Activated T-cell treated with anti-CD3 and anti-CD28 coated beads, Interleukin-2, amount 50 U/mL, for 1 hour (primary cell): ENCODE data around the gene DAB1.

ENCODE experiments used
- DNase-seq: peaks from one replicate; pipeline ENCODE4 v3.0.0-alpha.2; 2020

DAB1 gene

GRCh38 chr1:57156907-57157306 lies 267.0 kb downstream of the DAB1 start:
- DNase-seq: no peak

DNA sequence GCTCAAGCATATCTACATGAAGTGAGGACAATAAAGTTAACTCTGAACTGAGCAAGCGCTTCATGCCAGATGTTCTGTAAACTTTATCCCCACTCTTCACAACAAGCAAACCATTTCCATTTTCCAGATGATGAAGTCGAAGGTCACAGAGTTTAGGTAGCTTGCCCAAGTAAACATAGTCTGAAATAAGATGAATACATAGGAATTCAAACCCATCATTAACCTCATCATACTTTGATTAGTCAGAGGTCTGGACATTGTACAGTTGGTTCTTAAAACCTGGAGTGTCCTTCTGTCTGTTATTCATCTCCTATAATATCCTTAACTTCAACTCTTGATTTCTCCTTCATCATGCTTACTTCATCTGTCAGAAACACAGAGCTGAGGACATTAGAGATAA lies 277.8 kb downstream of the DAB1 start:
- no peak for DNase-seq

DNA sequence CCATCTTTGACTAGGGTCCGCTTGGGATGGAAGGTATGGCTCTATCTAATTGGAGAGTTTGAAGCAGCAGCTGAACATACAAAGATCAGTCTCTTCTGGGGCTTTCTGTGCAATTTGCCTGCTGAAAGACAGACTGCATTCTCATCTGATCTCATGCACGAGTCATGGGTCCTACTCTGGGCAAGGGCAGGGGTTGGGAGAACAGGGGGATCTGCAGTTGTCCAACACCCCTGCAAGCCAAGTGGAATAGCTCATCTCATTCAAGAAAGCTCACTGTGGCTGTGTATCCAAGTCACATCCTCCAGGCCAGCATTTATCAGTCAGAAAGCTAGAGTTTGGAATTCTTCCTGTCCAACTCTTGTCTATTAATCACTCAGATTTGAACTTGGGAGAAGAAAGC lies 280.9 kb downstream of the DAB1 start:
- no peak for DNase-seq

GRCh38 chr1:57142169-57142568 lies 281.7 kb downstream of the DAB1 start:
- DNase-seq: no peak

DNA sequence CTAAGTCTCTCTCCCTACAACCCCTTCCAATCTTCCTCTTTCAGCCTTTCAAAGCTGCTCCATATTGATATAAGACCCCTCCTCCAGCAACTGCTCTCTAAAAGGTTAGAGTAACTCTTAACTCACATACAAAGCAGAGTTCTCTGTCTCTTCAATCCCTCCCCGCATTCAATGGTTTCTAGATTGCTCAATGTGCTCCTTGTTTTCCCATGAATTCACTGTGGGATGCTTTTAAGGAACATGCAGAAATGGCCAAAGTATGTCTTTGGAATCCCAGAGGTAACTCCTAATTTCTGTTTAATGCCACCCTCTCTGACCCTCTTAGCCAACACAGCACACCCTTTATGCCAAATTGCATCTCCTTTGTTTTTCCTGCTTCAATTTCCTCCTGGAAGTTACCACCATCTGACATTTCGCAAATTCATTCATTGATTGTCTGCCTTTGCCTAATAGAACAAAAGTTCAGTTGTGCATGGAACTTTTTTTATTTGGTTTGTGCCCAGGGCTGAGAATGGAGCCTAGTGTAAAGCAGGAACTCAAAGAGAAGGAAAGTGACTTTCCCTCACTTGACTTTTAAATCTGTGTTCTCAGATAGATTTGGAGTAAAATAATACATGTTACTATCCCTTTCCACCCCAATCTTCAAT lies 285.3 kb downstream of the DAB1 start:
- DNase-seq: no peak

DNA sequence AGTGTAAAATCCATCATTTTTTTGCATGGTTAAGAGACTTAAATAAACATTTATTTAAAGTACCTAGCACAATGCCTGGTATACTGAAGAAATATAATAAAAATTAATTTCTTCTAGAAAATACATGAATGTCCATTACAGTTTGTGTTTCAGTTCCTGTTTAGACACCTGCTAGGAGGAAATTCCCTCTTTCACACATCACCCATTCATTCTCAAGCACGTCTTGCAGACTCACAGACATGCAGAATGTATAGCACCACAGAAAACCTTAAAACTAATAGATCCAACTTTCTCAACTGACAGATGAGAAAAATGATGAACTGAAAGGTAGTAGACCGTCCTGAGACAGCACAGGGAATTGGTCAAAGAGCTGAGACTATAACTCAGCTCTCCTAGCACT lies 285.9 kb downstream of the DAB1 start:
- no peak for DNase-seq

DNA sequence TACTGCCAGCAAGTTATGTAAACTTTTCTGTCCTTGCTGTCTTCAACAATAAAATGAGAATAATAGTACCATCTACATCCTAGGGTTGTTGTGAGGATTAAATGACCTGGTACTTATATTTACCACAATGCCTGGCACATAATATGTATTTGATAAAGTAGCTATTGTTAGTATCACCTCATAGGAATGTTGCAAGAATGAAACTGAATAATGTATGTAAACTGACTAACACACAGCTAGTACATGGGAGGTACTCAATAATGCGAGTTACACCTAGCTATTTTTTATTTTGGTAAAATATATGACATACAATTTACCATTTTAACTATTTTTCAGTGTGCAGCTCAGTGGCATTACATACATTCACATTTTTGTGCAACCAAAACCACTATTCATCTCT lies 289.1 kb downstream of the DAB1 start:
- DNase-seq: no peak

GRCh38 chr1:57133686-57134085 lies 290.2 kb downstream of the DAB1 start:
- DNase-seq: no peak

- DNase-seq: no peak
Measured at GRCh38 chr1:57132993-57133622, 290.8 kb downstream of the DAB1 start.

GRCh38 chr1:57131701-57132394 lies 292.0 kb downstream of the DAB1 start:
- no peak for DNase-seq

DNA sequence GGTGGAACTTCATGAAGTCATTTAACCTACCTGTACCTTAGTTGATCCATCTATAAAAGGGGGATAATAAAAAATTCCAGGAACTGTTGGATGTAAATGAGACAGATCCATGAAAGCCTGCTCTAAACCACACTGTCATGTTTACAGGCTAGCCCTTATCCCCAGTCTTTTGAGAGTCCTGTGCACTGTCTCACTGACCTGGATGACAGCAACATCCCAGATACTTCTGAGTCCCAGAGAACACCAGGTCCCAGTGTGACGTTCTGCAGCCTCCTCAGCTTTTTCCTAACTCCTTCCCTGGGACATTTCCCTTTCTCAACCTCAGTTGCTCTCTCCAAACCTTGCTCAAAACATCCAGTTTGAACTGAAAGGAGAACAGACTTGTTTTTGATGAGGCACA lies 292.6 kb downstream of the DAB1 start:
- no peak for DNase-seq

- DNase-seq: no peak
Measured at GRCh38 chr1:57129865-57130264, 294.0 kb downstream of the DAB1 start.

- DNase-seq: no peak
Measured at GRCh38 chr1:57127976-57128375, 295.9 kb downstream of the DAB1 start.

DNA sequence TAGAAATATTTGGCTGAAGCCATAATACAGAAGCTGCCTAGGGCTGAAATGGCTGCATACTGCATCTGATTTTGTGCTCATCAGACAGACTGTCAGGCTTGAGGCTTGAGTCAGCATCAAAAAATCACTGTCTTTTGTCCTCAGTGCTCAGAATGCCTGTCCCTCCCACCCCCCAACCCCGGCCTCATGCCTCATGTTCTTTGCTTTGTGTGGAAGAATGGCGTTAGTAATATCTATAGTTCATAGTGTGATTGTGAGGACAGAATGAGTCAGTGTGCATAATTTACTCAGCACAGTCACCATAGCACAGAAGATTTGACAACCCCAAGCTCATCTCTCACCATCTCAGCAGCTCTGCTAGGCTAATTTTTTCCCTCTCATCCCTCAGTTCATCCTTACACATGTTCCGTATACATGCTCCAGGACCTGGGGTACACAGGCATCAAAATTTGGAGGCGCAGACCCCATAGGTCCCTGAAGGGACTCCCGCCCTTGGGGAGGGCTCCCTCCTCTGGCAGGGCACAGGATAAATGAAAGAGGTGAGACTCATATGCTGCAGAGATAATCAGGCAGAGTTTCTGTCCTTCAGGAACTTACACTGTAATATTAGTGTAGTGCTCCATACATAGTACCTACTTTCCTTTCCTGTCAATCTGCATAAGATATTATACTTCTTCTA lies 299.0 kb downstream of the DAB1 start:
- DNase-seq: no peak

GRCh38 chr1:57124170-57124569 lies 299.7 kb downstream of the DAB1 start:
- no peak for DNase-seq

DNA sequence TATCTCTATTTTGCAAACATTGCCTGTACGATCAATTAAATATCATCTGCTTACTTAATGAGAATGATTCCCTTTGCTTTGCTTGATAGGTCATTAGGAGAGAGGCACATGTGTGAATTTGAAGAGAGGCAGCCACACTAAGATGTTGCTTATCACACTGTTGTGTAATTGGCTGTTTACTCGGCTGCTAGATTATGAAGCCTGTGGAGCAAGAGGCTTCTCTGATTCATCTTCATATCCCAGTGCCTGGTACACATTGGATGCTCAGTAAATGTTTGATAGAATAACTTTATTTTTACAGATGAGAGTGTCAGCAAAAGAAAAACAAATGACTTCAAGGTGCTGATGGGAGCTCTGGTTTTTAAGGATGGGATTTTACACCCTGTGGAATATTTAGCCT lies 301.8 kb downstream of the DAB1 start:
- no peak for DNase-seq

DNA sequence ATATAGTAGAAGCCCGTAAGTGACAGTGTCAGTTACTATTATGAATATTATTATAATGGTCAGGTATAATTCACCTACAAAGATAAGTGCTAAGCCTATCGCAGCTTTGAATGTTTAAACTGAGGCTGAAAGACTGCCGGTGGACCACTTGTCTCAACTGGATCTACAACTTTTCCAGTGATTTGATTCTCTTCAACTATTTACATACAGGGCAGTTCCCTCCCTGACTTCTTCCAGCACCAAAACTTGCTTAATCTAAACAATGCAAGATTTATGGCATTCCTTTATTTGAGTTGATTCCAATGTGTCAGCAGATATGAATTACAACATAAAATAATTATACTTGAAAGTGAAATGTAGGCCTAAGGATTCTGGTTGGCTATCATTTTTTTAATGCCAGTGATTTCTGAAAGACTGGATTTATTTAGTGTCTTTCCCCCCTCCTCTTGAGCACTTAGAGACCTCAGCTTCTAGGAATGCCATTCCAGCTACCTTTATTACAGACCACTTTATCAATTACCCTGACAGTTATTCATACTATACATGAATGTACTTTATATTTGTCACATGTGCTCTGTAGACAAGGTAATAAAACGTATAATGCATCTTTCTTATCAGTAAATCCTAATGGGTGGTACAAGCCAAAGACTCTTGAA lies 304.8 kb downstream of the DAB1 start:
- no peak for DNase-seq

DNA sequence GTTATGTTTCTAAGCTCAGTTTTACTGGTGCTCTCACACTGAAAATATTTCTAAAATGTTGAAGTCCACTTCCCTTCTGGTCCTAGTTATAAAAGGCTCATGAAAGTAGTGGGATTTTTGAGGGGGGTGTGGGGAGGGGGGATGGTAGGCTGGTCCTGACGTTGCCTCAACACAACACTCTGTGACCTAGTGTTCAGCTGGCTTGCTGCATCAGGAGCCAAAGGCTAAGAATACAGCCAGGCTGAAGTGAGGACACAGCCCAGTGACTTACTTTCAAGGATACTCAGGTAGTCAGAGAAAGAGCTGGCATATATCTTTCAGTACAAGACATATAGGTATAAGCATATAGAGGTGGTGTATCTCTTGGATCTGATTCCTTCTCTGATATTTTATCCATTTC lies 306.1 kb downstream of the DAB1 start:
- no peak for DNase-seq

DNA sequence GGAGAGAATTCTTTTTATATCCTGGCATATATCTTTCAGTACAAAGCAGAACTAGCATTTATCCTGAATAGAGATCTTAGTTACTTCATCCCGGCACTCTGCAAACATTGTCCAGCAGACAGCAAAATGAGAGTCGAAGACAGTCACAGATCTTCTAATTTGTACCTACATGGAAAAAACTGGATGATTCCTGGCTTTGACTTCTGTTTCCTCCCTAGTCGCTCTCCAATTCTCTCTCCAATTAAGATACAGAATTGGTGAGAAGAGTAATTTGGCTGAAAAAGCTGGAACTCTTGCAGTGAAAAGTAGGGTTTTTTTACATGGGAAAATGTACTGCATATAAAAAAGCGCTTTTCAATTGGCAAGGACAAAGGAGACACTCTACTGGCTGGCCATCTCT lies 307.0 kb downstream of the DAB1 start:
- no peak for DNase-seq

GRCh38 chr1:57115030-57115614 lies 308.7 kb downstream of the DAB1 start:
- DNase-seq: no peak

- DNase-seq: no peak
Measured at GRCh38 chr1:57112148-57112547, 311.7 kb downstream of the DAB1 start.

GRCh38 chr1:57111175-57111574 lies 312.7 kb downstream of the DAB1 start:
- DNase-seq: no peak

DNA sequence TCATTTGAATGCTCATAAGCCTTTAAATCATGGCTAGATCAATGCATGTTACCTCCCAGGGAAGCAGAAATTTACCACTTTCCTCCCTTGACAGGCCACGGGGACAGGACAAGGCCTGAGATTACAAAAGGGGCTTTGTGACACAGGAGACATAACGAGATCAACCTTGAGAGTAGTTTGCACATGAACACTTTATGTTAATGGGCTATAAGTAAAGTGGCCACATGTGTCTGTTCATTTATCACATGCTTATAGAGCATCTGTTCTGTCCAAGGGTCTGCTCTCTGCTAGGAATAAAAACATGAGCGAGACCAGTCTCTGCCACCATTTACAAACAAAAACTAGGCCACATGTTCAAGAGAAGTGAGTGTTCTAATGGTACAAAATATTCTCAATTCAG lies 314.0 kb downstream of the DAB1 start:
- DNase-seq: no peak
